CD4-positive, alpha-beta T cell (primary cell): ENCODE measurements around the gene SKAP1. TPM values are rescaled to one million over a fixed set of nuclear protein-coding genes. Genes with fewer than 3 reads are reported as not detected.

ENCODE experiments used
- ATAC-seq: fragments of 200-7000 bp; cut with Tn5 transposase; one replicate; pipeline ENCODE4 v1.10.0; 2022; ENCODE audit warnings: mild to moderate bottlenecking; ENCODE audit not compliant: poor library complexity
- CTCF ChIA-PET: fragments of 350-600 bp; sonication (Branson Sonifier 250); formaldehyde crosslinking; loops from one replicate; lab custom pipeline; 2021; ENCODE audit warnings: antibody characterized with exemption, inconsistent platforms; lab: Charles Lee
- POLR2A ChIA-PET: fragments of 350-600 bp; sonication (Branson Sonifier 250); formaldehyde crosslinking; loops from one replicate; lab custom pipeline; 2021; ENCODE audit warnings: antibody characterized with exemption, inconsistent platforms; lab: Charles Lee
- DNase-seq, 14 experiments: peaks; one replicate each; pipeline ENCODE4 v3.0.0-alpha.2; 2013 to 2020; ENCODE audit warnings: mixed read lengths in 2 of 14
- H3K27ac ChIP-seq, 2 donors: one replicate each; pipeline versions ENCODE4 v1.5.1 to v1.7.0; 2013; ENCODE audit warnings: low read length in 2 of 2, low read depth in 1 of 2, mild to moderate bottlenecking in 1 of 2
- H3K27me3 ChIP-seq, 2 experiments: 1 replicate in 1 of 2; 2 replicates in 1 of 2; pipeline versions ENCODE4 v1.6.1 to v1.7.0; 2013; ENCODE audit warnings: low read length in 2 of 2, control low read depth in 1 of 2, mild to moderate bottlenecking in 1 of 2, moderate library complexity in 1 of 2; ENCODE audit not compliant: insufficient read depth in 2 of 2, control insufficient read depth in 1 of 2
- H3K36me3 ChIP-seq: one replicate; pipeline ENCODE4 v1.6.1; 2013; ENCODE audit warnings: low read length, control low read depth; ENCODE audit not compliant: insufficient read depth
- H3K4me1 ChIP-seq: one replicate; pipeline ENCODE4 v1.6.1; 2013; ENCODE audit warnings: low read length, control low read depth; ENCODE audit not compliant: insufficient read depth
- H3K4me3 ChIP-seq: one replicate; pipeline ENCODE4 v1.5.1; 2013; ENCODE audit warnings: mild to moderate bottlenecking, low read length, moderate library complexity
- H3K9me3 ChIP-seq, 2 experiments: 1 replicate in 1 of 2; 2 replicates in 1 of 2; pipeline versions ENCODE4 v1.6.1 to v1.7.0; 2013; ENCODE audit warnings: low read length in 2 of 2, mild to moderate bottlenecking in 2 of 2, control low read depth in 1 of 2, moderate library complexity in 1 of 2; ENCODE audit not compliant: control insufficient read depth in 1 of 2, insufficient read depth in 1 of 2
- H3K27ac Mint-ChIP-seq: one replicate; pipeline ENCODE4 v1.8.0; 2020; ENCODE audit warnings: mixed read lengths
- H3K27me3 Mint-ChIP-seq: one replicate; pipeline ENCODE4 v1.8.0; 2021; ENCODE audit warnings: mixed read lengths
- H3K36me3 Mint-ChIP-seq: one replicate; pipeline ENCODE4 v1.8.0; 2021; ENCODE audit warnings: low read depth, mixed read lengths
- H3K4me1 Mint-ChIP-seq: one replicate; pipeline ENCODE4 v1.8.0; 2021; ENCODE audit warnings: low read depth, mixed read lengths
- H3K4me3 Mint-ChIP-seq: one replicate; pipeline ENCODE4 v1.8.0; 2020; ENCODE audit warnings: mild to moderate bottlenecking, mixed read lengths
- H3K9me3 Mint-ChIP-seq: one replicate; pipeline ENCODE4 v1.8.0; 2020; ENCODE audit warnings: mixed read lengths
- CTCF ChIP-seq: fragments of 200-600 bp; IDR thresholded peaks from one replicate; pipeline ENCODE4 v1.8.0; 2022; ENCODE audit warnings: antibody characterized with exemption, mild to moderate bottlenecking
- intact Hi-C, 2 experiments: fragments of 100-400 bp; cut with DNase I in 1 of 2; cut with micrococcal nuclease in 1 of 2; formaldehyde crosslinking; loops; one replicate each; pipeline versions ENCODE4 v1.15.1 to v1.9.0; 2023 to 2025; cut with DNase I, micrococcal nuclease
- total RNA-seq, 174 experiments: library from RNA in 2 of 174; stranded (reverse) in 2 of 174; gene quantifications; one replicate each; pipeline ENCODE4 v1.2.3 and lab custom pipeline; 2021 to 2026

The SKAP1 gene
- total RNA-seq, 2 experiments from 2014 or later = 92.0 to 95.1 TPM

GRCh38 chr17:48285614-48286013 lies 144.4 kb downstream of the SKAP1 start:
- H3K4me3 Mint-ChIP-seq = no peak overlapping the region
- peaks cover 37% of the 10 kb centered on the region for H3K36me3 Mint-ChIP-seq
- no peak for TF ChIP-seq CTCF
- Histone ChIP-seq H3K27me3 (no peaks in the 10 kb centered on the region), H3K27ac (no peak overlapping the region), H3K4me3 (no peak overlapping the region), H3K36me3 (peaks cover 18% of the 10 kb centered on the region), H3K4me1 (no peaks in the 10 kb centered on the region), H3K9me3 (no peaks in the 10 kb centered on the region)
- CTCF ChIA-PET = interaction anchor here (1.2 kb wide), 1 partner anchor 8 kb away, joined by 3 read pairs; no protein-coding TSS in a partner anchor
- H3K9me3 Mint-ChIP-seq = no peaks in the 10 kb centered on the region
- ATAC-seq (no peak), DNase-seq (no peak)
- intact Hi-C loops = no loop called here
- no peaks in the 10 kb centered on the region for H3K27me3 Mint-ChIP-seq
- H3K27ac Mint-ChIP-seq = no peak overlapping the region
- POLR2A ChIA-PET = no interaction called here
- H3K4me1 Mint-ChIP-seq = peaks cover 27% of the 10 kb centered on the region

GRCh38 chr17:48283907-48284306 lies 146.1 kb downstream of the SKAP1 start:
- peaks cover 27% of the 10 kb centered on the region for H3K36me3 ChIP-seq
- no peak overlapping the region for H3K27ac ChIP-seq
- DNase-seq (no peak), ATAC-seq (no peak)
- TF ChIP-seq CTCF = no peak
- ChIA-PET CTCF (no interaction called here), POLR2A (interaction anchor here (0.8 kb wide), 1 partner anchor 309 kb away, joined by 3 read pairs; no protein-coding TSS in a partner anchor)
- no peaks in the 10 kb centered on the region for H3K9me3 ChIP-seq
- Mint-ChIP-seq H3K4me3 (no peak overlapping the region), H3K27me3 (no peaks in the 10 kb centered on the region), H3K4me1 (peaks cover 21% of the 10 kb centered on the region), H3K36me3 (peaks cover 43% of the 10 kb centered on the region), H3K27ac (no peak overlapping the region), H3K9me3 (no peaks in the 10 kb centered on the region)
- H3K4me3 ChIP-seq = no peak overlapping the region
- H3K4me1 ChIP-seq = no peaks in the 10 kb centered on the region
- H3K27me3 ChIP-seq = no peaks in the 10 kb centered on the region
- intact Hi-C loops = no loop called here

- DNase-seq (no peak), ATAC-seq (no peak)
- H3K27ac ChIP-seq = no peak overlapping the region
- no peaks in the 10 kb centered on the region for H3K27me3 ChIP-seq
- H3K36me3 ChIP-seq = peaks cover 32% of the 10 kb centered on the region
- POLR2A ChIA-PET = no interaction called here
- Mint-ChIP-seq H3K4me3 (no peak overlapping the region), H3K27ac (no peak overlapping the region), H3K36me3 (peaks cover 48% of the 10 kb centered on the region), H3K9me3 (no peaks in the 10 kb centered on the region), H3K4me1 (peaks cover 21% of the 10 kb centered on the region), H3K27me3 (no peaks in the 10 kb centered on the region)
- H3K4me1 ChIP-seq = no peaks in the 10 kb centered on the region
- TF ChIP-seq CTCF = no peak
- no peaks in the 10 kb centered on the region for H3K9me3 ChIP-seq
- CTCF ChIA-PET = interaction anchor here (1.4 kb wide), 1 partner anchor 19 kb away, joined by 3 read pairs; no protein-coding TSS in a partner anchor
- no peak overlapping the region for H3K4me3 ChIP-seq
- intact Hi-C loops = no loop called here
Observed at GRCh38 chr17:48283411-48283810, 146.6 kb downstream of the SKAP1 start.
